Stimulated activated CD4-positive, alpha-beta T cell treated with anti-CD3 and anti-CD28 coated beads, Interleukin-1b, Interleukin-23, amount 100 ng/mL, for 24 hours (primary cell): ENCODE results near the gene GABRA4.

Experiments used
- DNase-seq, 4 experiments: peaks; one replicate each; pipeline ENCODE4 v3.0.0-alpha.2; 2020; ENCODE audit warnings: low read depth in 4 of 4, low spot score in 1 of 4

The GABRA4 gene

GRCh38 chr4:46931981-46932380 is 61.4 kb downstream of the GABRA4 start:
- no peak for DNase-seq

DNA sequence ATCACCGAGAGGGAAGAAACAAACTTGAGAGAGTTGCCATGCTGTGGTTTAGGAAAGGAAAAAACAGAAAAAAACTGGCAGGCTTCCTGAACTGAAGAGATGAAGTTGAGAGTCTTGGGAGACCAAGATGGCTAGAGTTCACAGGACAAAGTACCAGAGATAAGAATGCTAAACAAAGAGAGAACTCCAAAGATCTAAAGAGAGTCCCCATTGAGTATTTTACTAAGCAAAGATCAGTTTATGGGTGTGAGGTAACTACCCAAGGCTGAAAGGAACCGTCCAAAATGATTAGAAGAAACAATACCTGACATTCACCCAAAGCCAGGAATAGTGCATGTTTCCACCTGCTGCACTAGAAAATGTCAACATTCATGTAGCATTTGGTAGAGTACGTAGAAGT is 62.5 kb downstream of the GABRA4 start:
- no peak for DNase-seq

DNA sequence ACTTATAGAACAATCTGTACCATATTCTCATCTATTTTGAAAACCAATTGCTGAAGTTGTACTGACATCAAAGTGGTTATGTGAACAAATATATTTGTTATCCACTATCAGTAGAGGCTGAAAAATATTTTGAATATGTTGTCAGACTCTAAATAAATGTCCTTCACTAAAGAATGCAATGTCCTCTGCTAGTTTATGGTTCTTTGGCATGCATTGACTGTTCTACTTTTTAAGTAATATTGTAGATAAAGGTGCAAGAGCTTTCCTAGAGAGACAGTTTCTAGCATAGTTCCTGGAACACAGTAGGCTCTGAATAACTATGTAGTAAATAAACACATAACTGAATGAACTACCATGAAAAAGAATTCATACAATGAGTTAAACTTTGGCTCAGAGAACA is 66.2 kb downstream of the GABRA4 start:
- DNase-seq: no peak

DNA sequence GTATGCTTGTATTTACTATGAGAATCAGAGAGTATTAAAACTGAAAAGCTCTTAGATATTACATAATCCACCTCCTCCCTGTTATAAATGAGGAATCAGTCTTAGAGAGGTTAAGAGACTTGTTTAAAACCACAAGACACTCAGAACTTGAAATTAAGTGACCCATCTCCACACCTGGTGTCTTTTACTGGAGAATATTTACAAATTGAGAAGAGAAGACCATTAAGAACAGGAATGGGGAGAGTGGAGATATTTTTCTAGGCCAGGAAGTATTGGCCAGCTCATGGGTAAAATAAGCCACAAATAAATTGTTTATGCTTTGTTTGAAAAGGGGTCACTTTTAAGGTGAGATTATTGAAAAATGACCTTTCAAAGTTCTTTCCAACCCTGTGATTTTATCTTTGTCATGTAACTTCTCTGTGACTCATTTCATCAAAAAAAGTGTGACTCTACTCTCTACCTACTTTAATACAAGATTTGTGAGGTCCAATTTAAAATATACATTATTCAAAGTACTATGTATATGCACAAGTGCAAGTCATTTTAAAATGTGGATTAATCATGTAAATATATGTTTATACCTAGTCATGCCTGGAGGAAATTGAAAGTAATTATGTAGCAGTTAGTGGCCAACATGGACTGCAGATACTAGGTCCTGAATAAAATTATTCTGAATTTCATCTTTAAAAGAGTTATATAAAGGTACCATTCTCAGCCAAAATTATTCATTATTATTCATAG is 68.4 kb downstream of the GABRA4 start:
- DNase-seq: no peak

GRCh38 chr4:46922205-46922604 is 71.2 kb downstream of the GABRA4 start:
- DNase-seq: no peak

- DNase-seq: no peak
These were observed 84.3 kb downstream of the GABRA4 start, which contains the start of gene COX7B2 for GRCh38 chr4:46909078-46909477. TSS of gene COX7B2 (minus strand) at chr4:46909245. CDS start at chr4:46735192, 174,053 bp downstream.

DNA sequence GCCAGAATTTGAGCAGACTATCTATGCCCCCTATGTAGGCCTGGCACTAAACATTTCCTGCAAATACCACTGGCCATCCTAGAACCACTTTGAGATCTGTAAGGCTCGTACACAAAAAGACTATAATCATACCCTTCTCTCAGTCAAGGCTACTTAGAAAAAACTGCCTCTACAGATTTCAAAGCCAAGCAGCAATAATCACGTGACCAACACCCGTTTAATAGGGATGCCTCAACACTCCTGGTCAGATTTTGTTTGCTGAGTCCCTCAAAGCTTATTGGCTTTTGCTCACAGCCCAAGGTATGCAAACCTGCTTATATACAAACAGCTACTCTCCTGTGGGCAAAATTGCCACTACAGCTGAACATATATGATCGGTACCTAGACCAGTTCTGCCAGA is 85.2 kb downstream of the GABRA4 start:
- no peak for DNase-seq

- DNase-seq: no peak
These were observed 93.3 kb downstream of the GABRA4 start for GRCh38 chr4:46900082-46900481.

DNA sequence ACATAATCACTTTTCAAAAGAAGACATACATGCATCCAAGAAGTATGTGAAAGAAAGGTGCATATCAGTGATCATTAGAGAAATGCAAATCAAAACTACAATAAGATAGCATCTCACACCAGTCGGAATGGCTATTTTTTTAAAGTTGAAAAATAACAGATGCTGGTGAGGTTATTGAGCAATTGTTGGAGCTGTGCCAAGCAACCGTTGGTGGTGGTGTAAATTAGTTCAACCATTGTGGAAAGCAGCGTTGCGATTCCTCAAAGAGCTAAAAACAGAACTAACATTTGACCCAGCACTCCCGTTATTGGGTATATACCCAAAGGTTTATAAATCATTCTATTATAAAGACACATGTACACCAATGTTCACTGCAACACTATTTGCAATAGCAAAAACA is 98.6 kb downstream of the GABRA4 start:
- no peak for DNase-seq

DNA sequence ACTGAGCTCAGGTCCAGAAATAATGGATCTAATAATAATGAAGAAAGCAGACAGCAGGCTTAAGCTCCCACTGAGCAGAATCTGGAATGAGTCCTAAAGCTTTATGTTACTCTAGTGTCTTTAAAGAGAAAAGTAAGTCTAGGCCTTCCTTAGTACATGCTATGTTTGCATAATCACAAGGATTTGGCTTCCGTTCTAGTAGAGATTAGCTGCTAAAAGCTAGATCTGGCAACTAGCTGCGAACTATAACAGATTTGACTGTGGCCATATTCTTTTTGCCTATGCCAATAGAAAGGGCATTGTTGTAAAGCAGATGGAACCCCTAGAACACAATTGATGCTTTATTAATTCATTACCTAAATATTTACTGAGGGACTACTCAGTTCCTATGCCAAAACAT is 103.3 kb downstream of the GABRA4 start:
- DNase-seq: no peak

DNA sequence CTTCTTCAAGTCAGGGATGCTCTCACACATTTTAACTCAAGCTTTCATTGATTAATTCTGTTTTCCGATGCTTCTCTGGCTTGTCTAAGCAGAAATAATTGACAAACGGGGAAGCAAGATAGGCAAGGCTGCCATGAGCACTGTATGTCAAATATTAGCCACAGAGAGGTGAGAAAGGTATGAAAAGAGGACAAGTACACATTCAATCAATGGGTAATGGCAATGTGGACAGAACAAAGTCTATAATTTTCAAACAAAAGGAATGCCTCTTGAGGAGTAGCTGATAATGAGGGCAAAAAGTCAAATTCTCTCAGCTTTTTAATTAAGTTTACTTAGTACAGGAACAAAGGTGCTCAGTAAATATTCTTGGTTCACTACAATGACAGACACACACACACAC is 104.0 kb downstream of the GABRA4 start:
- DNase-seq: no peak

DNA sequence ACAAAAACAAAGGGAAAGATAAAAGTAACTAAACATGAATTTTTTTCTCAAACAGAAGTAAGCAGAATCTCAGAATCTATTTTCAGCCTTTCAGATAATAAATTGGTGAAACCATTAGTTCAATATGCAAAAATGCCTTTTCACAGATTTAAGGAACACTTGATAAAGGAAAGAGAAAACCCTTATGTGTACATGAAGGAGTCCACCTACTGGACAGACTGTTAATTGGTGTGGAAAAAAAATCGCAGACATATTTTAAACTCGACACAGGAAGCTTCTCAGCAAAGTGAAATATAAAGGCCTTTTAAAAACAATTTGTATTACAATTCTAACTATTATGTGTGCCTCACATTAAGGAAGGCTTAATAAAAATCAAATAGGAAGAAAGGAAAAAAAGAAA is 106.7 kb downstream of the GABRA4 start:
- no peak for DNase-seq

- no peak for DNase-seq
These were observed 114.7 kb downstream of the GABRA4 start for GRCh38 chr4:46878641-46879040.

GRCh38 chr4:46874811-46875210 is 118.6 kb downstream of the GABRA4 start:
- no peak for DNase-seq

GRCh38 chr4:46870411-46870810 is 123.0 kb downstream of the GABRA4 start:
- no peak for DNase-seq
